CD8-positive, alpha-beta memory T cell (primary cell): ENCODE results near the gene SLC39A11. TPM values are rescaled to one million over a fixed set of nuclear protein-coding genes. Genes with fewer than 3 reads are reported as not detected.

Experiments used
- CTCF ChIA-PET: fragments of 350-600 bp; sonication (Branson Sonifier 250); formaldehyde crosslinking; loops from one replicate; lab custom pipeline; 2021; ENCODE audit warnings: antibody characterized with exemption; lab: Charles Lee
- POLR2A ChIA-PET: fragments of 350-600 bp; sonication (Branson Sonifier 250); formaldehyde crosslinking; loops from one replicate; lab custom pipeline; 2021; ENCODE audit warnings: antibody characterized with exemption; lab: Charles Lee
- DNase-seq, 5 donors: peaks; one replicate each; pipeline versions ENCODE4 v3.0.0 to v3.0.0-alpha.2; 2020 to 2022; ENCODE audit warnings: mixed read lengths in 1 of 5
- H3K27ac ChIP-seq: one replicate; pipeline ENCODE4 v1.7.0; 2013; ENCODE audit warnings: low read depth, mild to moderate bottlenecking, low read length, moderate library complexity
- H3K27me3 ChIP-seq: 2 replicates; pipeline ENCODE4 v1.7.0; 2013; ENCODE audit warnings: low read length, mild to moderate bottlenecking; ENCODE audit not compliant: insufficient read depth, poor library complexity, severe bottlenecking
- H3K36me3 ChIP-seq: 2 replicates; pipeline ENCODE4 v1.7.0; 2013; ENCODE audit warnings: mild to moderate bottlenecking, low read length, moderate library complexity; ENCODE audit not compliant: insufficient read depth
- H3K4me1 ChIP-seq: 2 replicates; pipeline ENCODE4 v1.7.0; 2013; ENCODE audit warnings: mild to moderate bottlenecking, low read length, moderate library complexity; ENCODE audit not compliant: insufficient read depth
- H3K4me3 ChIP-seq: 2 replicates; pipeline ENCODE4 v1.7.0; 2013; ENCODE audit warnings: mild to moderate bottlenecking, low read length
- H3K9me3 ChIP-seq: 2 replicates; pipeline ENCODE4 v1.7.0; 2013; ENCODE audit warnings: mild to moderate bottlenecking, low read length
- H3K27ac Mint-ChIP-seq, 8 donors: one replicate each; pipeline ENCODE4 v1.8.0; 2020 to 2021; ENCODE audit warnings: mixed read lengths in 8 of 8, mild to moderate bottlenecking in 6 of 8, inconsistent platforms in 3 of 8, moderate library complexity in 3 of 8
- H3K27me3 Mint-ChIP-seq, 2 donors: one replicate each; pipeline ENCODE4 v1.8.0; 2020 to 2021; ENCODE audit warnings: mixed read lengths in 2 of 2, mild to moderate bottlenecking in 1 of 2, moderate library complexity in 1 of 2
- H3K36me3 Mint-ChIP-seq, 3 donors: one replicate each; pipeline ENCODE4 v1.8.0; 2020 to 2021; ENCODE audit warnings: mixed read lengths in 3 of 3, inconsistent platforms in 1 of 3, mild to moderate bottlenecking in 1 of 3
- H3K4me1 Mint-ChIP-seq, 3 donors: one replicate each; pipeline ENCODE4 v1.8.0; 2020 to 2021; ENCODE audit warnings: mixed read lengths in 3 of 3, inconsistent platforms in 1 of 3, mild to moderate bottlenecking in 1 of 3
- H3K4me3 Mint-ChIP-seq, 7 donors: one replicate each; pipeline ENCODE4 v1.8.0; 2020 to 2021; ENCODE audit warnings: mixed read lengths in 7 of 7, mild to moderate bottlenecking in 6 of 7, moderate library complexity in 4 of 7, inconsistent platforms in 2 of 7
- H3K9me3 Mint-ChIP-seq, 5 donors: one replicate each; pipeline ENCODE4 v1.8.0; 2020 to 2022; ENCODE audit warnings: mixed read lengths in 5 of 5, mild to moderate bottlenecking in 3 of 5, moderate library complexity in 2 of 5, inconsistent platforms in 1 of 5
- polyA plus RNA-seq: library from polyadenylated mRNA; unstranded; fragments of 300-500 nt; fragmentation: Illumina TruSeq; gene quantifications from one replicate; pipeline ENCODE4 v1.2.3, GENCODE V29; 2021
- total RNA-seq, 2 experiments: library from RNA; stranded (reverse); gene quantifications; one replicate each; pipeline ENCODE4 v1.2.3, GENCODE V29; 2021

SLC39A11 gene
- total and polyA plus RNA-seq, 3 experiments from 2014 or later, result 13.1 to 18.5 (median 17.2) TPM

DNA sequence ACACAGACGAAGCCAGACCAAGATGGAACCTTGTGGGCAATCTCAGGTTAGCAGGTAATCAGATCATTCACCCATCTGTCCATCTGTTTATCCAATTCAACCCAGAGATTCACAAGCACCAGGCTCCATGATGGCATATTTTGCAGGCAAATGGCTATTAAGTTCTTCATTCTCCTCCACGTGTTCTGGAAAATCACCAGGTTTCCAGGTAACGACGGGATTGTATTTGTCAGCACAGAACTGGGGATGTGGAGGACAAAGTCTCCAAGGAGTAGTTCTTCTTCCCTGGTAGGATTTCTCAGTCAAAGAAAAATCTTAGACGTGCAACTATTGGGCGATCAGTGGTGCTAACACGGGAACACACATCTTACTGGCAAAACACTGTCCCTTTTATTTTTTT lies 368.8 kb downstream of the SLC39A11 start:
- Histone ChIP-seq H3K27me3 (no peaks in the 10 kb centered on the region), H3K4me1 (peaks cover 47% of the 10 kb centered on the region), H3K4me3 (no peak overlapping the region), H3K9me3 (no peaks in the 10 kb centered on the region), H3K27ac (no peak overlapping the region), H3K36me3 (no peaks in the 10 kb centered on the region)
- no peak overlapping the region for H3K4me3 Mint-ChIP-seq
- H3K36me3 Mint-ChIP-seq, result no peaks in the 10 kb centered on the region
- POLR2A ChIA-PET, result no interaction called here
- H3K4me1 Mint-ChIP-seq, result peaks cover 41 to 53% (median 47%) of the 10 kb centered on the region in 3 donors
- DNase-seq, result no peak
- no peaks in the 10 kb centered on the region for H3K27me3 Mint-ChIP-seq
- CTCF ChIA-PET, result interaction anchor here (1.1 kb wide), 1 partner anchor 15 kb away, joined by 3 read pairs; no protein-coding TSS in a partner anchor
- H3K27ac Mint-ChIP-seq, result peak overlapping the region in 1 of 8 donors; percentile 61
- H3K9me3 Mint-ChIP-seq, result no peaks in the 10 kb centered on the region

DNA sequence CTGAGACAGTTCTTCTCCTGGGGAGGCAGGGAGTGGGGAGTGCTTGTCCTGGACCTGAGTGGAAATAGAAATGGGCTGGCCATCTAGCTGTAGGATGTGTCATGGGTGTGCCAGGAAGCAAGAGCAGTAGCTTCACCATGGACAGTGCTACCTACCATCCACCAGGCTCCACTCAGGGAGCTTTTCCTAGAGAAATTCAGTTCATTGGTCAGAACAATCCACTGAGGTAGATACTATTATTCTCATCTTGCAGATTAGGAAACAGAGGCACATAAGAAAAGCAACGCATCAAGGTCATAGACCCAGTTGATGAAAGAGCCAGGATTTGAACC lies 372.0 kb downstream of the SLC39A11 start:
- Mint-ChIP-seq H3K36me3 (peaks cover 0 to under 1% (median 0%) of the 10 kb centered on the region in 3 donors), H3K27ac (peak overlapping the region in 4 of 8 donors; percentile 26 to 92 (median 64)), H3K9me3 (no peaks in the 10 kb centered on the region), H3K4me3 (peak overlapping the region in 1 of 7 donors; percentile 82), H3K4me1 (peaks cover 23 to 31% (median 25%) of the 10 kb centered on the region in 3 donors), H3K27me3 (peaks cover 0 to 1% of the 10 kb centered on the region in 2 donors)
- no peaks in the 10 kb centered on the region for H3K36me3 ChIP-seq
- DNase-seq, result no peak
- POLR2A ChIA-PET, result interaction anchor here (0.6 kb wide), 1 partner anchor 615 kb away, joined by 4 read pairs; no protein-coding TSS in a partner anchor
- no peaks in the 10 kb centered on the region for H3K9me3 ChIP-seq
- CTCF ChIA-PET, result interaction anchor here (1.3 to 4.6 kb wide), 3 partner anchors 6 to 436 kb away, joined by 5 to 35 read pairs (median 5); no protein-coding TSS in a partner anchor
- H3K4me1 ChIP-seq, result peaks cover 21% of the 10 kb centered on the region
- H3K4me3 ChIP-seq, result no peak overlapping the region
- H3K27ac ChIP-seq, result no peak overlapping the region
- no peaks in the 10 kb centered on the region for H3K27me3 ChIP-seq

GRCh38 chr17:72719578-72720493 lies 372.7 kb downstream of the SLC39A11 start:
- Histone ChIP-seq H3K4me1 (peaks cover 21% of the 10 kb centered on the region), H3K27ac (no peak overlapping the region), H3K9me3 (no peaks in the 10 kb centered on the region), H3K27me3 (no peaks in the 10 kb centered on the region), H3K36me3 (no peaks in the 10 kb centered on the region), H3K4me3 (peak overlapping the region; percentile 50)
- POLR2A ChIA-PET, result interaction anchor here (0.6 kb wide), 1 partner anchor 616 kb away, joined by 4 read pairs; no protein-coding TSS in a partner anchor
- H3K36me3 Mint-ChIP-seq, result peaks cover 0 to 4% (median 0%) of the 10 kb centered on the region in 3 donors
- peaks cover 22 to 30% (median 24%) of the 10 kb centered on the region in 3 donors for H3K4me1 Mint-ChIP-seq
- peaks cover 0 to 1% of the 10 kb centered on the region in 2 donors for H3K27me3 Mint-ChIP-seq
- CTCF ChIA-PET, result interaction anchor here (1.0 to 4.6 kb wide), 6 partner anchors 7 to 650 kb away, joined by 4 to 35 read pairs (median 5); no protein-coding TSS in a partner anchor
- H3K27ac Mint-ChIP-seq, result peak overlapping the region; percentile 65 to 96 (median 89)
- peak overlapping the region; percentile 7 to 86 (median 81) for H3K4me3 Mint-ChIP-seq
- DNase-seq, result peak; percentile 11 to 67 (median 49)
- H3K9me3 Mint-ChIP-seq, result no peaks in the 10 kb centered on the region

DNA sequence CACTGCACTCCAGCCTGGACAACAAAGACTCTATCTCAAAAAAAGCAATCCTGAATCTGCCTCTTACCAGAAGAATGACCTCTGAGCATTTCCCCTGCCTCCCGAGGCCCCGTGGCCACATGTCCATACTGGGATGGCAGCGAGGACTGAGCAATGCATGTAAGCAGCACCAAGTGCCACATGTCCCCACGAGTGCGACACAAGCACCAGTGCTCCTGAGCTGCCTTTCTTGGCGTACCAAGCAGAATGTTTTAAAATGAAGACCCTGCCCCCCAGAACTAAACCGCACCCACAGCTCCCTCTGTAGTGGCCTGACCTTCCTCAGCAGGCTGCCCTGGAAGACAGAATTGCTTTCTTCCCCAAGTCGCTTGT lies 373.3 kb downstream of the SLC39A11 start:
- peak overlapping the region; percentile 50 for H3K4me3 ChIP-seq
- H3K9me3 ChIP-seq, result no peaks in the 10 kb centered on the region
- peaks cover 0 to 1% of the 10 kb centered on the region in 2 donors for H3K27me3 Mint-ChIP-seq
- no peaks in the 10 kb centered on the region for H3K36me3 ChIP-seq
- peaks cover 21% of the 10 kb centered on the region for H3K4me1 ChIP-seq
- H3K36me3 Mint-ChIP-seq, result peaks cover 0 to 4% (median 0%) of the 10 kb centered on the region in 3 donors
- peaks cover 22 to 30% (median 24%) of the 10 kb centered on the region in 3 donors for H3K4me1 Mint-ChIP-seq
- ChIA-PET POLR2A (no interaction called here), CTCF (interaction anchor here (1.0 to 4.6 kb wide), 5 partner anchors 8 to 651 kb away, joined by 4 to 35 read pairs (median 5); no protein-coding TSS in a partner anchor)
- peaks cover 0 to 1% (median 0%) of the 10 kb centered on the region in 5 donors for H3K9me3 Mint-ChIP-seq
- peak overlapping the region; percentile 65 to 96 (median 89) for H3K27ac Mint-ChIP-seq
- no peak for DNase-seq
- peak overlapping the region; percentile 27 to 86 (median 81) for H3K4me3 Mint-ChIP-seq
- no peaks in the 10 kb centered on the region for H3K27me3 ChIP-seq
- no peak overlapping the region for H3K27ac ChIP-seq

- Mint-ChIP-seq H3K27ac (peak overlapping the region in 4 of 8 donors; percentile 26 to 88 (median 31)), H3K4me1 (peaks cover 22 to 30% (median 24%) of the 10 kb centered on the region in 3 donors), H3K4me3 (no peak overlapping the region)
Measured at GRCh38 chr17:72717676-72718075, 374.8 kb downstream of the SLC39A11 start.

DNA sequence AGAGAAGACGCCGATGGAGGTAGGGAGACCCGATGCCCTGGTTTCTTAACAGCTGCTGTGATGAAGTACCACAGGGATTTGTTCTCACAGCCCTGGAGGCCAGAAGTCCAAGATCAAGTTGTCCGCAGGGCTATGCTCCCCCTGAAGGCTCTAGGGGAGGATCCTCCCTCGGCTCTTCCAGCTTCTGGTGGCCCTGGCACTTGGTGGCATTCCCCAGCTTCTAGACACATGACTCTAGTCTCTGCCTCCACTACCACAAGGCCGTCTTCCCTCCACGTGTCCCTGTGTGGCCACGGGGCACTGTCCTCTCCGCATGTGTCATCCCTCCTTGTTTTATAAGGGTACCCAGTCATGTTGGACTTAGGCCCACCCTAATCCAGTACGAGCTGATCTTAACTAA lies 375.2 kb downstream of the SLC39A11 start:
- Histone ChIP-seq H3K27me3 (no peaks in the 10 kb centered on the region), H3K4me1 (peaks cover 21% of the 10 kb centered on the region), H3K36me3 (no peaks in the 10 kb centered on the region), H3K9me3 (no peaks in the 10 kb centered on the region), H3K27ac (no peak overlapping the region), H3K4me3 (no peak overlapping the region)
- no peak for DNase-seq
- peaks cover 0 to 1% of the 10 kb centered on the region in 2 donors for H3K27me3 Mint-ChIP-seq
- peaks cover 22 to 30% (median 24%) of the 10 kb centered on the region in 3 donors for H3K4me1 Mint-ChIP-seq
- H3K36me3 Mint-ChIP-seq, result peaks cover 0 to 11% (median 4%) of the 10 kb centered on the region in 3 donors
- ChIA-PET CTCF (interaction anchor here (4.6 kb wide), 1 partner anchor 10 kb away, joined by 35 read pairs; no protein-coding TSS in a partner anchor), POLR2A (no interaction called here)
- H3K27ac Mint-ChIP-seq, result peak overlapping the region in 2 of 8 donors; percentile 26 to 27
- peaks cover 0 to 5% (median 0%) of the 10 kb centered on the region in 5 donors for H3K9me3 Mint-ChIP-seq
- peak overlapping the region in 1 of 7 donors; percentile 64 for H3K4me3 Mint-ChIP-seq

More at GRCh38 chr17:72717676-72718075, 374.8 kb downstream of the SLC39A11 start:
- Mint-ChIP-seq H3K36me3 (peaks cover 0 to 7% (median 4%) of the 10 kb centered on the region in 3 donors), H3K27me3 (peaks cover 0 to 1% of the 10 kb centered on the region in 2 donors), H3K9me3 (peaks cover 0 to 2% (median 0%) of the 10 kb centered on the region in 5 donors)
- ChIA-PET POLR2A (no interaction called here), CTCF (interaction anchor here (4.6 kb wide), 1 partner anchor 9 kb away, joined by 35 read pairs; no protein-coding TSS in a partner anchor)
- DNase-seq, result no peak
- no peaks in the 10 kb centered on the region for H3K9me3 ChIP-seq
- H3K36me3 ChIP-seq, result no peaks in the 10 kb centered on the region
- H3K4me1 ChIP-seq, result peaks cover 21% of the 10 kb centered on the region
- H3K27me3 ChIP-seq, result no peaks in the 10 kb centered on the region
- H3K4me3 ChIP-seq, result no peak overlapping the region
- H3K27ac ChIP-seq, result no peak overlapping the region

DNA sequence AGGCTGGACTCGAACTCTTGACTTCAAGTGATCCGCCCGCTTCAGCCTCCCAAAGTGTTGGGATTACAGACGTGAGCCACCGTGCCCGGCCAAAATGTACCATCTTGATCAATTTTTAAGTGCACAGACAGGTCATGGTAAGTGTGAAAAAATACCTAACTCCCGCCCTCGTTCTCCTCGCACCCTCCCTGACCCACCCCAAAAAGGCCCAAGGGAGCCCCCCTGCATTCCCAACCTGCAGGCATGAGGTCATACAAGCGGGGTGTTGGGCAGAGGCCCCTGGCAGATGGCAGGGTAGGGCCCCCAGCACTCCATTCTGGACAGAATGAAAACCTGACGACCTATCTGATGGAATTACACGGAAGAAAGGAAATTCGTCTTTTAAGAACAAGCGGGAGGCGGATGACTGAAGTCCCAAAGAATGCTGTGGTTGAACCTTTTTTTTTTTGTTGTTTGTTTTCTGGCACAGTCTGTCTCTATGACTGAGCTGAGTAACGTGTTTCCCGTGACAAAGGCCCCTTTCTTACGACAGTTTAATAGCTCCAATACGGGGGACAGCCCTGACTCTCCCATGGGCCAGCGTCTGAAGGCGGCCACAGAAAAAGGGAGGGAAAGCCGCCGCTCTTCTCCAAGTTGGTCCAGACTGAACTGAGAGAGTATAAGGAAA lies 376.4 kb downstream of the SLC39A11 start:
- Mint-ChIP-seq H3K27me3 (peaks cover 0 to 1% of the 10 kb centered on the region in 2 donors), H3K9me3 (peaks cover 0 to 9% (median 1%) of the 10 kb centered on the region in 5 donors), H3K36me3 (peaks cover 2 to 23% (median 4%) of the 10 kb centered on the region in 3 donors), H3K4me1 (peaks cover 22 to 26% (median 25%) of the 10 kb centered on the region in 3 donors), H3K27ac (no peak overlapping the region), H3K4me3 (no peak overlapping the region)
- no peaks in the 10 kb centered on the region for H3K27me3 ChIP-seq
- H3K4me3 ChIP-seq, result no peak overlapping the region
- ChIA-PET CTCF (interaction anchor here (4.6 kb wide), 1 partner anchor 11 kb away, joined by 35 read pairs; no protein-coding TSS in a partner anchor), POLR2A (no interaction called here)
- no peaks in the 10 kb centered on the region for H3K36me3 ChIP-seq
- H3K9me3 ChIP-seq, result no peaks in the 10 kb centered on the region
- H3K27ac ChIP-seq, result no peak overlapping the region
- DNase-seq, result no peak
- H3K4me1 ChIP-seq, result peaks cover 21% of the 10 kb centered on the region
